ENCODE measurements around the gene SLC37A2.
"Not testable (repeated sequence)": the region's sequence is repeated elsewhere in the genome, so short reads cannot be mapped to it uniquely, and the experiment has no call there.

The SLC37A2 gene

GRCh38 chr11:125062931-125063428 is at the start of gene SLC37A2:
TSS of gene SLC37A2 (plus strand) at chr11:125063305. CDS start at chr11:125063368, 63 bp downstream.
- DNase-seq: peak; percentile 33

DNA sequence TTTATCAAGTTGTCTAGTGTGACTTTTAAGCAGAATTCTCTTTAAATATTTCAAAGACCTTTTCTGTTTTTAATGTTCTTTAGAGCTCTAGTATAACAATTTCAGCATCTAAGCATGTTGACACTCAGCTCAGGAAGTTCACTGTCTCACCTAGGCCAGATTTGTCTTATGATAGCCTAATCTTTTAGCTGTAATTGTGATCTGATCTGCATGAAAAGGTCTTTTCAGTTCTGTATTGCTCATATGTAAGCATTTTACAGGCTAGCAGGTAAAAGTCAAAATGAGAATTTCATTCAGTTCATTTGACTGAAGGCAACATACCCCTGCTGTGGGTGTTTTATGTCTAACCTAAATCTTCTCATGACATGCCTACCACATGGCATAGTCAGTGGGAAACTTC is 46.7 kb upstream of the SLC37A2 start:
- no peak for DNase-seq

DNA sequence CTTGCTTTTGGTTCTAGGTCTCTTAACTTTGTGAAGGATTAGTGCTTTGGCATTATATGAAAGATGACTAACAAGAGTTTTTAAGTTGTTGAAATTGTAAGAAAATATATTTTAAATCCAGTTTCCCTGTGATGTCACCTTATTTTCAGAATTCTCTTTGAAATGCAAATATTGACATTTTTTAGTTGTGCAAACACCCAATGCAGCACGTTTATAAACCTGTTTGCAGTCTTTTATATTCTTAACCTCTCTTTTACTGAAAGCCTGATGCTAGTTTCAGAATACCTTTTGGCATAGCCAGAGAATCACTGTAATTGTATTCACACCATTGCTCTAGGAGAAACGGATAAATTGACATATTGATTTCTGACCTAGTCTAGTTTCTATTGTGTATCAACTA is 42.8 kb upstream of the SLC37A2 start:
- no peak for DNase-seq

DNA sequence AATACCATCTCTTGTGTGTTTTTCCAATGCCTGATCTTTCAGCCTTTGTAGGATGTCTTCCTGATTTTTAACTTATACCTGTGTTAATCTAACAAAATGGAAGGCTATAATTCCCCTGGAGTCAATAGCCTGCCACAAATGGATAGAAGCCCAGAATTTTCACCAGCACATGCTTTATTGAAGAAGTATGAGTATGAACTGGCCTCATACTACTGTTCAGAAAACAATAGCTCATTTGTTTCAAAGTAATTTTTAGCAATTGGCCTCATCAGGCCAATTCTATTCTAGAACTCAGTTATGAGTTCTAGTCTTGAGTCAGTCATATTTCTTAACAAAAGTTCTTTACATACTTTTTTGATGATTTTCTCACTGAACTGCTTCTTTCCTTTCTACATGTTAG is 40.6 kb upstream of the SLC37A2 start:
- DNase-seq: no peak

GRCh38 chr11:125025968-125026367 is 37.1 kb upstream of the SLC37A2 start:
- no peak for DNase-seq

- not testable (repeated sequence) for DNase-seq
These were observed 33.7 kb upstream of the SLC37A2 start for GRCh38 chr11:125029431-125029830.

DNA sequence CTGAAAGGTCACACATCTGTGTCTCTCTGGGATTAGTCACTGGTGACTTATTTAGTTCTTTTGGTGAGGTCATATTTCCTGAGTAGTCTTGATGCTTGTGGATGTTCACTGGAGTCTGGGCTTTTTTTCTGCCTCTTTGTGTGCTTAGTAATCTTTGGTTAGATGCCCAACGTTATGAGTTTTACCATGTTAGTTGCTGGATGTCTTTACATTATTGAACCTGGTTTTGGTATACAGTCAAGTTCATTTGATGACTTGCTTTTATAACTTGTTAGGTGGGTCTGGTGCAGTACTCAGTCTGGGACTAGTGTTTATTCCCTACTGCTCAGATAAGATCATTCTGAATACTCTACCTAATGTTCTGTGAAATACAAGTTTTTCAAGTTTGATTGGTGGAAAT is 26.2 kb upstream of the SLC37A2 start:
- DNase-seq: no peak

- DNase-seq: no peak
These were observed 13.8 kb upstream of the SLC37A2 start for GRCh38 chr11:125049164-125049792.

DNA sequence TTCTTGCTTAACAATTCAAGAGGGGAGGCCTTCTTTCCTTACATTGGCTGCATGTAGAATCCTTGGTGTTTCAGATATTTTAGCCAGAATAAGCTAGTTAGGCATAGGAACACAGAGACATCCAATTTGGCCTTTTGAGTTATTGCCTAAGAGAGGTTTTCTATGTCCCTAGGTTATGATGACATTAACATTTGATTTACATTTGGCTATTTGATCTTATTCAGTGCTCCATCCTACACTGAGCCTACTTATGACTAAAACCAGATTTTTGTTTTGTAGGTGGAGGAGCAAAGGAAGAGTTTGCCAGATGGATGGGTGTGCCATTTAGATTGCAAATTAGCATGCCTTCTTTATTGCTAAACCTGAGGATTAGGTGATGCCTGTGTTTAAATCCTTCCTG is 11.1 kb upstream of the SLC37A2 start:
- no peak for DNase-seq

- DNase-seq: no peak
These were observed 9.9 kb upstream of the SLC37A2 start for GRCh38 chr11:125053167-125053566.

GRCh38 chr11:125055107-125055715 is 7.9 kb upstream of the SLC37A2 start:
- DNase-seq: no peak

DNA sequence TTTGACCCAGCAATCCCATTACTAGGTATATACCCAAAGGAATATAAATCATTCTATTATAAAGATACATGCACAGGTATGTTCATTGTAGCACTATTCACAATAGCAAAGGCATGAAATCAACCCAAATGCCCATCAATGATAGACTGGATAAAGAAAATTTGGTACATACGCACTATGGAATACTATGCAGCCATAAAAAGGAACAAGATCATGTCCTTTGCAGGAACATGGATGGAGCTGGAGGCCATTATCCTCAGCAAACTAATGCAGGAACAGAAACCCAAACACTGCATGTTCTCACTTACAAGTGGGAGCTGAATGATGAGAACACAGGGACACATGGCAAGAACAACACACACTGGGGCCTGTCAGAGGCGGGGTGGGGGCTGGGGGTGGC is 7.0 kb upstream of the SLC37A2 start:
- not testable (repeated sequence) for DNase-seq

DNA sequence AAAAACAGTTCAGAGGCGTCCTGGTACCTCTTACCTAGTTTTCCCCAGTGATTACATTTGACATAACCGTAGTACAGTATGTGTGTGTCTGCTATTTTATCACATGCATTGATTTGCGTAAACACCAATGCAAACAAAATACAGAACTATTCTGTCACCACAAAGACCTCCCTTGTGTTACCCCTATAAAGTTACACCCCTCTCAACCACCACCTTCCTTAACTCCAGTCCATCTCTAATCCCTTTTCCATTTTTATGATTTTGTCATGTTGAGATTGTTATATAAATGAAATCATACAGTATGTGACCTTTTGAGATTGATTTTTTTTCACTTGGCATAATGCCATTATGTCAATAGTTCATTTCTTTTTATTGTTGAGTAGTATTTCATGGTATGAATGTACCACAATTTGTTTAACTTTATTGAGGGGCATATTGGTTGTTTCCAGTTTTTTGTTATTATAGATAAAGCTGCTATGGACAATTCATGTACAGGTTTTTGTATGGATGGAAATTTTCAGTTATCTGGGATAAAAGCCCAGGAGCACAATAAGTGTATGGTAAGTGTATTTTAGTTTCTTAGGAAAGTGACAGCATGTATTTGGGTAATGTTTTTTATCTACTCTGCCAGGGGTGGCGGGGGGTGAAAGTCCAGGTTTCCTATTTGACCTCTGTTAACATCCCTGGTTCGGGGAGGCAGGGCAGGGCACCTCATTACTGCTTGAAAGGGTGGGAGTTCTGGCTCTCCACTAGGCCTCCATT is 6.0 kb upstream of the SLC37A2 start:
- no peak for DNase-seq

DNA sequence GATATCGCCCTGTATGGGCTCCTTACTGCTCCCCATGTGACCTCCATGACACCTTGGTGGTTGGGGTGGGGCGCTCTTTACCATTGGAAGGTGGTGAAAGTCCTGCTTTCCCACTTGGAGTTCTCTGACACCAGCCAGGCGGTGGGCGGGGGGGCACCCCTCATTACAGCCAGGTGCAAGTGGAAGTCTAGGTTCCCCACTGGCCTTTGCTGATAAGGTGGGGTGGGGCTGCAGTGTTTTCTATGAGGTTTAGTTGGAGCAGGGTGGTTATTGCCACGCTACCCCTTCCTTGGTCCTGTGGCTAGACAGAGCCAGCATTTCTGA is 5.5 kb upstream of the SLC37A2 start:
- no peak for DNase-seq

GRCh38 chr11:125061281-125061680 is 1.8 kb upstream of the SLC37A2 start:
- no peak for DNase-seq

- no peak for DNase-seq
These were observed 731 bp upstream of the SLC37A2 start for GRCh38 chr11:125062218-125062930.

GRCh38 chr11:125063429-125064043 is 431 bp downstream of the SLC37A2 start:
- DNase-seq: no peak

DNA sequence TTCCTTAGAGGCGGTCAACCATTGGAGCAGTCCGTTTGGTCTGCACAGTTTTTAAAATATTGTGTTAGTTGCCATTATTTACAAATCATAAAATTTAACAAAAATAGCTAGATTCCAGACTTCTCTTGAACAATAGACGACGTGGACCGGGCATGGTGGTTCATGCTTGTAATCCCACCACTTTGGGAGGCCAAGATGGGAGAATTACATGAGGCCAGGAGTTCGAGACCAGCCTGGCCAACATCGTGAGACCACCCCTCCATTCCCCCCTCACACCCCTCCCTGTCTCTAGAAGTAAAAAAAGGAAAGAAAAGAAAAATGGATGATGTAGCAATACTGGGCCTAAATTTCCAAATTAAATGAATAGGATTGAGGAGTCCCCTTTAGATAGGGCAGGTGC is 965 bp downstream of the SLC37A2 start:
- no peak for DNase-seq

- DNase-seq: no peak
These were observed 5.3 kb downstream of the SLC37A2 start for GRCh38 chr11:125068368-125068767.

DNA sequence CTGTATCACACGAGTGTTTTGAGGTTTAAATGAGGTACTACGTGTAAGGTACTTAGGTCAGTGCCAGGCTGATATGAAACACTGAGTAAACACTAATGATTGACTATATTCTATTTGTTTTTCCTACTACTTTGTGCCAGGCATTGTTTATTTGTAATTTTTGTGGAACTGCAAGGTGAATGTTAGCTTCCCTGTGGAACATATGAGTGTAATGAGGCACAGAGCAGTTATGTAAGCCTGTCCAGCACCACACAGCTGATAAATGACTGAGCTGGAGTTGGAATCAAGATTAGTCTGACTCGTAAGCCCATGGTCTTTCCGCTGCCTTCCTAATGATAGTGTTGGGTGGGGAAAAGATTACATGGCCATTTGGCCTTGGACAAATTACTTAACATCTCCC is 5.9 kb downstream of the SLC37A2 start:
- DNase-seq: no peak

GRCh38 chr11:125069796-125070195 is 6.7 kb downstream of the SLC37A2 start:
- DNase-seq: no peak

GRCh38 chr11:125070699-125071254 is 7.7 kb downstream of the SLC37A2 start:
- DNase-seq: no peak

GRCh38 chr11:125071435-125071834 is 8.3 kb downstream of the SLC37A2 start:
- DNase-seq: no peak
